Thoracic aorta (tissue), 2 donors: ENCODE measurements around the gene CDH2. TPM values are rescaled to one million over a fixed set of nuclear protein-coding genes. Genes with fewer than 3 reads are reported as not detected.

Experiments used
- ATAC-seq: fragments of 150-250 bp; one replicate; pipeline ENCODE4 v1.8.0; 2017; ENCODE audit warnings: low read depth; ENCODE audit not compliant: insufficient number of reproducible peaks, low FRiP score
- DNase-seq: peaks from one replicate; pipeline ENCODE4 v3.0.0-alpha.2; 2020; ENCODE audit warnings: low spot score
- H3K27ac ChIP-seq, 2 donors: fragments of 200-600 bp; sonication (generic); 1 replicate in 1 of 2; 2 replicates in 1 of 2; pipeline ENCODE4 v1.5.1; 2016; ENCODE audit warnings: mild to moderate bottlenecking in 2 of 2, moderate library complexity in 2 of 2
- H3K27me3 ChIP-seq: fragments of 200-600 bp; sonication (generic); replicated peaks from 2 replicates; pipeline ENCODE4 v1.6.0; 2016; ENCODE audit warnings: mild to moderate bottlenecking; ENCODE audit not compliant: insufficient read depth
- H3K36me3 ChIP-seq: fragments of 200-600 bp; sonication (generic); one replicate; pipeline ENCODE4 v1.5.1; 2016
- H3K4me1 ChIP-seq, 2 donors: fragments of 200-600 bp; sonication (generic); 1 replicate in 1 of 2; 2 replicates in 1 of 2; pipeline versions ENCODE4 v1.5.1 to v1.6.0; 2016; ENCODE audit warnings: low read depth in 2 of 2, mild to moderate bottlenecking in 1 of 2; ENCODE audit not compliant: control insufficient read depth in 1 of 2
- H3K4me3 ChIP-seq: fragments of 200-600 bp; sonication (generic); 2 replicates; pipeline ENCODE4 v1.5.1; 2016; ENCODE audit warnings: mild to moderate bottlenecking
- H3K9me3 ChIP-seq: fragments of 200-600 bp; sonication (generic); 2 replicates; pipeline ENCODE4 v1.5.1; 2016
- total RNA-seq, 2 donors: library from RNA; depleted of rRNA; stranded (reverse); fragments of >200 nt; gene quantifications; one replicate each; pipeline versions ENCODE4 v1.1.0 to v1.2.3, GENCODE V29; 2016
- TF ChIP-seq, protein P1 (sequence below): fragments of 200-600 bp; sonication (generic); IDR thresholded peaks from one replicate; pipeline ENCODE4 v1.5.1; 2019; ENCODE audit warnings: antibody characterized with exemption

Gene CDH2
- total RNA-seq, 2 donors from 2014 or later = 25.9 to 37.9 TPM

DNA sequence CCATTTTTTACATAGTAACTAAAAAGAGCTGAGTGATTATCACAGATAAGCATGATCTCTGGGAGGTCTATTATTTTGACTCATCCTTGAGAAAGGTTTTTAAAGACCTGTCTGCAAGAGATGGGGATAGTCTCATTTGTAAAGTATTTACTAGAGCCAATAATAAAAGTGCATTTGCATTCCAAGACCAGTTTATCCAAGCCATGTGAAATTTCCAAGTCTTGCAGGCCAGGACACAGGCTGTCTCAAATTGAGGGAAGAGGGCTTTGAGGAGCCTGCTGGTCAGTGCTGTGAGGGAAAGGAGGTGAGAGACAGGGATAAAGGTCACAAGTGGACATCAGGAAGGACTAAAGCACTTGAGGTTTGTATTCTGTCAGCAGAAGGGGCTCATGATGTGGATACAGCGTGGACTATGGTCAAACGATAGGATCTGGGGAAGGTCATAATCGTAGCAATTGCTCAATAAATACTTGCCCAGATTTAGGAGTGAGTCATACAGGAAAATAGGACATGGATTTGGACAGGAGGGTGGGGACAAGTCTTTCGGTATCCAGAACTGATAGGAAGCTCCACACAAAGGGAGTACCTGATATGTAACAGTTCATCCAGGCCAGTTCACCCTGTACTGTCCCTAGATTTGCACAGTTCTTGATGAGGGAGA, 6.6 kb upstream of the CDH2 start:
- DNase-seq (no peak), ATAC-seq (no peak)
- TF ChIP-seq, protein P1, sequence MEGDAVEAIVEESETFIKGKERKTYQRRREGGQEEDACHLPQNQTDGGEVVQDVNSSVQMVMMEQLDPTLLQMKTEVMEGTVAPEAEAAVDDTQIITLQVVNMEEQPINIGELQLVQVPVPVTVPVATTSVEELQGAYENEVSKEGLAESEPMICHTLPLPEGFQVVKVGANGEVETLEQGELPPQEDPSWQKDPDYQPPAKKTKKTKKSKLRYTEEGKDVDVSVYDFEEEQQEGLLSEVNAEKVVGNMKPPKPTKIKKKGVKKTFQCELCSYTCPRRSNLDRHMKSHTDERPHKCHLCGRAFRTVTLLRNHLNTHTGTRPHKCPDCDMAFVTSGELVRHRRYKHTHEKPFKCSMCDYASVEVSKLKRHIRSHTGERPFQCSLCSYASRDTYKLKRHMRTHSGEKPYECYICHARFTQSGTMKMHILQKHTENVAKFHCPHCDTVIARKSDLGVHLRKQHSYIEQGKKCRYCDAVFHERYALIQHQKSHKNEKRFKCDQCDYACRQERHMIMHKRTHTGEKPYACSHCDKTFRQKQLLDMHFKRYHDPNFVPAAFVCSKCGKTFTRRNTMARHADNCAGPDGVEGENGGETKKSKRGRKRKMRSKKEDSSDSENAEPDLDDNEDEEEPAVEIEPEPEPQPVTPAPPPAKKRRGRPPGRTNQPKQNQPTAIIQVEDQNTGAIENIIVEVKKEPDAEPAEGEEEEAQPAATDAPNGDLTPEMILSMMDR = no peak
- peaks cover 0 to 3% of the 10 kb centered on the region in 2 donors for H3K4me1 ChIP-seq
- H3K36me3 ChIP-seq = no peaks in the 10 kb centered on the region
- no peak overlapping the region for H3K27ac ChIP-seq
- no peaks in the 10 kb centered on the region for H3K9me3 ChIP-seq
- no peak overlapping the region for H3K4me3 ChIP-seq
- no peaks in the 10 kb centered on the region for H3K27me3 ChIP-seq

DNA sequence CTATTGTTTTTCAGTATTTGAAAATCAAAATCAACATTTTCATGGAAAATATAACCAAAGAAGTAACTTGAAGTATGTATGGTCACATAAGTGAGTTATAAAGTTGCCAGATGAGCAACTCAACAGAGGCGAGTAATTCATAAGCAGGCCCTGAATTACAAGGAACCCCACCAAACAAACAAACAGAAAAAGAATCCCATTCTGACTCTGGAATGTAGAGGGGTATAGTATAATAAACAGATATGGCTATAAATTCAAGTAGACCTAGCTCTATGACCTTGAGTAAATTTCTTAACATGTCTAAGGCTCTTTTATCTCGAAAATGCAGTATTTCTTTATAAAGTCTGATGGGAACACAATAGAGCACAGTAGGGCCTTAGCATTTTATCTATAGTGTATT, 4.7 kb upstream of the CDH2 start:
- Histone ChIP-seq H3K27me3 (no peaks in the 10 kb centered on the region), H3K27ac (no peak overlapping the region), H3K36me3 (no peaks in the 10 kb centered on the region), H3K9me3 (no peaks in the 10 kb centered on the region), H3K4me3 (no peak overlapping the region), H3K4me1 (peaks cover 0 to 7% of the 10 kb centered on the region in 2 donors)
- TF ChIP-seq, protein P1 = no peak
- ATAC-seq (no peak), DNase-seq (no peak)

DNA sequence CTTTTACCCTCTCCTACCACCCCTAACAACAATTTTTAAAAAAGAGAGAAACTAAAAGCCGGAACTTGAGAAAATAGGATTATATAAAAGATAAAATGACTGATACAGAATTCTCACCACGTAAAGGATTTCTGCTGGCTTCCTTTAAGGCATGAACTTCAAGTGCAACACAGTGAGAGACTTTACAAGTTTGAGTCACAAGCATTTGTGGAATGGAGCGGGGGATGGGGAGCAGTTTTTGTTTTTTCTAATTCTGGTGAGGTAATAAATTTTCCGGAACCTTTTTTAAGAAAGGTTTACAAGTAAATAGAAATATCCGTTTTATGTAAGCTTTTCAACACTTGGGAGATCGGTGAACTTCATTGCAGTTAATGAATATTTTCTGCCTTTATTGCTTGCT, 1.8 kb upstream of the CDH2 start:
- no peak for ATAC-seq
- H3K27me3 ChIP-seq = no peaks in the 10 kb centered on the region
- H3K4me1 ChIP-seq = peaks cover 0 to 22% of the 10 kb centered on the region in 2 donors
- H3K9me3 ChIP-seq = no peaks in the 10 kb centered on the region
- H3K36me3 ChIP-seq = no peaks in the 10 kb centered on the region
- H3K4me3 ChIP-seq = peak overlapping the region; percentile 85
- H3K27ac ChIP-seq = peak overlapping the region; percentile 75 to 83
- TF ChIP-seq, protein P1 = no peak
- DNase-seq = no peak

DNA sequence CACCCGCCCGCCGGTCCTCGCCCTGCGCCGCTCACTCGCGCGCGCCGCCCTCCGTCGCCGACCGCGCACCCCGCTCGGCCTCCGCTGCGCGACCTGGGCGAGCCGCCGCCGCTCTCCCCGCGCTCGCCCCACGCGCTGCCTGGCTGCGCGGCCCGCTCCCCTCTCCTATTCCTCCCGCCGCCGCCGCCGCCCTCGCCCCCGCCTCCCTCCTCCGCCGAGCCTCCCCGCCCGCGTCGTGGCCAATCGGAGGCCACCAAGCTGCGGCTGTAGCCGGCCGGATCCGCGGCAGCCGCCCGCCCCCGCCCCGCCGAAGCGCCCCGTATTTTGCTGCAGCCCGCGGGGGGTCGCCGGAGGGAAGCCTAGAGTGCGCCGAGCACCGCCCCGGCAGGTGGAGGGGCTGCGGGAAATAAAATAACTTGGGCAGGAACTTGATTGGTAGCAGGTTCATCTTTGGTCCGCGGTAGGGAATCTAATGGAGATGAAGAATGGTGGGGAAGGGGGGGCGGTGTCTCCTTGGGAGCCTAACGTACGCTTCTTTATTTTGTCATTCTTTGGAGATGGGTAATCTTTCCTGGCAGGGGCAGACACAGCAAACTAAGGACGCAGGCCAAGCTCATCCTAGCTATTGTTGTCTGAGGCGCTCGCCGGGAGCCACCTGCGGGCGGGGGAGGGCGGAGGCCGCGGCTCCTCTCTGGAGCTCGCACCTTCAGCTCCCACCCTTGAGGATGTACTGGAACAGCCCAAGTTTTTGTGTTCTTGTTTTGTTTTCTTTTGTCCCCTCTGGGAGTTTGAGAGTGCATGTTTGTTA, 1.1 kb upstream of the CDH2 start:
- H3K36me3 ChIP-seq = no peaks in the 10 kb centered on the region
- ATAC-seq = peak; percentile 69
- H3K9me3 ChIP-seq = no peaks in the 10 kb centered on the region
- peak overlapping the region; percentile 75 to 83 for H3K27ac ChIP-seq
- H3K4me3 ChIP-seq = peak overlapping the region; percentile 85
- no peaks in the 10 kb centered on the region for H3K27me3 ChIP-seq
- H3K4me1 ChIP-seq = peaks cover 0 to 22% of the 10 kb centered on the region in 2 donors
- TF ChIP-seq, protein P1 = no peak
- DNase-seq = no peak

DNA sequence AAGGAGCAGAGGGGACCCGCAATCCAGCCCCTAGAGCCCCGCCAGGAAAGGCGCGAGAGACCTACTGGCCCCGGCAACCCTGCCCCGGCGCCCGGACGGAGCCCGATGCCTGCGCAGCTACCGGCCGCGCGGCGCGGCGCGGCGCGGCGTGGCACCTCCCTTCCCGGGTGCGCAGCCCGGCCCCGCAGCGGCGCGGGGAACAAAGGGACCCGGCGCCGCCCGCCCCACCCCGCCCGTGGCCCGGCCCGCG, 307 bp downstream of the CDH2 start:
- Histone ChIP-seq H3K4me1 (peaks cover 0 to 22% of the 10 kb centered on the region in 2 donors), H3K27me3 (no peaks in the 10 kb centered on the region), H3K36me3 (no peaks in the 10 kb centered on the region), H3K9me3 (no peaks in the 10 kb centered on the region), H3K27ac (peak overlapping the region; percentile 79 to 80), H3K4me3 (peak overlapping the region; percentile 85)
- DNase-seq (no peak), ATAC-seq (no peak)
- TF ChIP-seq, protein P1 = no peak
